ENCODE measurements around the gene SF3B4.

Gene SF3B4

GRCh38 chr1:149925345-149925744 lies 2.3 kb downstream of the SF3B4 start:
- TF ChIP-seq FOXP2 (optimal IDR thresholded peaks at IDR 0.05; ENCODE audit: borderline replicate concordance, extremely low read depth, extremely low read length, insufficient read depth) = no peak

- TF ChIP-seq TAF1 (IDR thresholded peaks at IDR 0.05; ENCODE audit: borderline replicate concordance, insufficient read depth, low read length) = no peak
- TF ChIP-seq FOXP2 (optimal IDR thresholded peaks at IDR 0.05; ENCODE audit: borderline replicate concordance, extremely low read depth, extremely low read length, insufficient read depth) = no peak
- no peak for TF ChIP-seq POLR2AphosphoS5 (IDR thresholded peaks at IDR 0.05; ENCODE audit: low read depth, low read length)
- TF ChIP-seq SIN3A (IDR thresholded peaks at IDR 0.05; ENCODE audit: borderline replicate concordance, insufficient read depth, low read length) = no peak
- TF ChIP-seq, protein P1, sequence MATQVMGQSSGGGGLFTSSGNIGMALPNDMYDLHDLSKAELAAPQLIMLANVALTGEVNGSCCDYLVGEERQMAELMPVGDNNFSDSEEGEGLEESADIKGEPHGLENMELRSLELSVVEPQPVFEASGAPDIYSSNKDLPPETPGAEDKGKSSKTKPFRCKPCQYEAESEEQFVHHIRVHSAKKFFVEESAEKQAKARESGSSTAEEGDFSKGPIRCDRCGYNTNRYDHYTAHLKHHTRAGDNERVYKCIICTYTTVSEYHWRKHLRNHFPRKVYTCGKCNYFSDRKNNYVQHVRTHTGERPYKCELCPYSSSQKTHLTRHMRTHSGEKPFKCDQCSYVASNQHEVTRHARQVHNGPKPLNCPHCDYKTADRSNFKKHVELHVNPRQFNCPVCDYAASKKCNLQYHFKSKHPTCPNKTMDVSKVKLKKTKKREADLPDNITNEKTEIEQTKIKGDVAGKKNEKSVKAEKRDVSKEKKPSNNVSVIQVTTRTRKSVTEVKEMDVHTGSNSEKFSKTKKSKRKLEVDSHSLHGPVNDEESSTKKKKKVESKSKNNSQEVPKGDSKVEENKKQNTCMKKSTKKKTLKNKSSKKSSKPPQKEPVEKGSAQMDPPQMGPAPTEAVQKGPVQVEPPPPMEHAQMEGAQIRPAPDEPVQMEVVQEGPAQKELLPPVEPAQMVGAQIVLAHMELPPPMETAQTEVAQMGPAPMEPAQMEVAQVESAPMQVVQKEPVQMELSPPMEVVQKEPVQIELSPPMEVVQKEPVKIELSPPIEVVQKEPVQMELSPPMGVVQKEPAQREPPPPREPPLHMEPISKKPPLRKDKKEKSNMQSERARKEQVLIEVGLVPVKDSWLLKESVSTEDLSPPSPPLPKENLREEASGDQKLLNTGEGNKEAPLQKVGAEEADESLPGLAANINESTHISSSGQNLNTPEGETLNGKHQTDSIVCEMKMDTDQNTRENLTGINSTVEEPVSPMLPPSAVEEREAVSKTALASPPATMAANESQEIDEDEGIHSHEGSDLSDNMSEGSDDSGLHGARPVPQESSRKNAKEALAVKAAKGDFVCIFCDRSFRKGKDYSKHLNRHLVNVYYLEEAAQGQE (IDR thresholded peaks at IDR 0.05; ENCODE audit: insufficient read depth in 1 of 2, low read depth in 2 of 2, low read length in 2 of 2) = no peak
Measured at GRCh38 chr1:149923626-149924025, 4.0 kb downstream of the SF3B4 start.

- no peak for TF ChIP-seq SIN3A (IDR thresholded peaks at IDR 0.05; ENCODE audit: borderline replicate concordance, insufficient read depth, low read length)
- TF ChIP-seq POLR2AphosphoS5 (IDR thresholded peaks at IDR 0.05; ENCODE audit: low read depth, low read length) = no peak
- TF ChIP-seq, protein P1 (IDR thresholded peaks at IDR 0.05; ENCODE audit: insufficient read depth in 1 of 2, low read depth in 2 of 2, low read length in 2 of 2) = no peak
- TF ChIP-seq TAF1 (IDR thresholded peaks at IDR 0.05; ENCODE audit: borderline replicate concordance, insufficient read depth, low read length) = no peak
- no peak for TF ChIP-seq FOXP2 (optimal IDR thresholded peaks at IDR 0.05; ENCODE audit: borderline replicate concordance, extremely low read depth, extremely low read length, insufficient read depth)
Measured at GRCh38 chr1:149917571-149918144, 9.9 kb downstream of the SF3B4 start, which contains the start of gene SV2A. TSS of gene SV2A (minus strand) at chr1:149917844. CDS start at chr1:149913840, 4,004 bp downstream.

DNA sequence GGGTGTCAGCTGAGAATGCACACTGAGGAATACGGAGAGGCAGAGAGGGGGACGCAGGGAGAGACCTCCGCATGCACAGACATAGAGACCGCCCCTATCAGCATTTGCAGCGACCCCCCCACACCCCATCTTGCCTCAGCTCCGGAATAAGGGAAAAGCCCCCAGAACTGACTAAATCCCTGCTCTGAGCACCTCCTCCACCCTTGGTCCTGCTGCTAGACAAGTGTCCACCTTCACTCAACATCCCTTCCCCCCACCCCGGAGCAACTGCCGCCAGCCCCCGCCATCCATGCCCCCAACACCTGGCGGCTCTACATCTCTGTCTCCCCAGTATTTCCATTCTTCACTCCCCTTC lies 10.7 kb downstream of the SF3B4 start:
- TF ChIP-seq, protein P1 (IDR thresholded peaks at IDR 0.05; ENCODE audit: insufficient read depth in 1 of 2, low read depth in 2 of 2, low read length in 2 of 2) = no peak

DNA sequence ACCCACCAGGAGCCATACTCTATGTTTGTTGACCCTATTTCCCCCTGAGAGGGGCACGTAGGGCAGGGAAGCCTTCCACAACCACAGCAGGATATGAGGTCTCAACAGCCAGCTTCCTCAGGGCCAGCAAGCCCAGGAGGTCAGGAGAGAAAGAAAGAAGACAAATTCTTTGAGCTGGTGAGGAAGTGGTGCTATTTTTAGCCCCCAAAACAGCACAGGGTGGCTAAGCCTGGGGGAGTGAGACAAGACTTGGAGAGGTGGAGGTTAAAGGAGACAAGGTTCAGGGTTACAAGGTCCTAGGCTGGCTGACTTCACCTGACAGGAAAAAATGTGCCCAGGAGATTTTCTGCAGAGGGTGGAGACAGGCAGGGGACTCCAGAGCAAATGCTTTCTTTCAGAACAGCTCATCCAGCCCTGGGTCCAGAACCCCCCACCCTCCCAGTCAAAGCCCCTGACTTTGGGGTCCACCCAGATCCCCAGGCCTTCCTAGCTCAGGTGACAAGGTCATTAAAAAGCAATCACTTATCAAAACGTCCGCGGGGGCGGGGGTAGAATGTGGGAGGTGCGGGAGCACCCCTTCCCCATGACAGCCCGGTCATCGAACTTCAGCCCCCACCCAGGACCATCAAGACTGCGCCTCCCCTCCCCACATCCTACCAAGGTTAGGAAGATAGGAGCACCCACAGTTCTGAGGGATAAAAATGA lies 11.3 kb downstream of the SF3B4 start:
- TF ChIP-seq SIN3A (IDR thresholded peaks at IDR 0.05; ENCODE audit: borderline replicate concordance, insufficient read depth, low read length) (no peak), TAF1 (IDR thresholded peaks at IDR 0.05; ENCODE audit: borderline replicate concordance, insufficient read depth, low read length) (no peak), POLR2AphosphoS5 (IDR thresholded peaks at IDR 0.05; ENCODE audit: low read depth, low read length) (no peak), FOXP2 (optimal IDR thresholded peaks at IDR 0.05; ENCODE audit: borderline replicate concordance, extremely low read depth, extremely low read length, insufficient read depth) (no peak)
- TF ChIP-seq, protein P1 (IDR thresholded peaks at IDR 0.05; ENCODE audit: insufficient read depth in 1 of 2, low read depth in 2 of 2, low read length in 2 of 2) = no peak
